GM18870 (cell line): Measurements from ENCODE around the gene IL26.

Source experiments
- ATAC-seq: cut with Tn5 transposase; IDR thresholded peaks from one replicate; pipeline ENCODE4 v1.9.1; 2021; ENCODE audit warnings: moderate library complexity; ENCODE audit not compliant: unreplicated experiment

The IL26 gene

GRCh38 chr12:68158432-68158831, 67.2 kb downstream of the IL26 start:
- no peak for ATAC-seq

DNA sequence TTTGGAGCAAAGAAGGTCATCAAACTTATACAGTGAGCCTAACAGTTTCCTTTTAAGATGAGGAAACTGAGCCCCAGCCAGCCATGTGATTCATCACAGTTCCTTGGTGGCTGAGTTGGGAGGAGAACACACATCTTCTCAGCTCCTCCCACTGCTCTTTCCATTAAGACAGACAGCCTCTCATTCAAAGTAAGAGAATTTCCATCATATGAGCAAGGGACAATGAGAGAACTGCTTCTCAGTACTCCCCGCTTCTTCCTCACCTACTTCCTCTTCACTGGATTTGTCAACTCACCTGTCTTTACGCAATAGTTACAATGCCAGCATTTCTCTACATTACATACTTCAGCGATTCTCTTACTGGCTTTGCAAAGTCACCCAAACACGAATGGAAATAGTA, 68.2 kb downstream of the IL26 start:
- no peak for ATAC-seq

DNA sequence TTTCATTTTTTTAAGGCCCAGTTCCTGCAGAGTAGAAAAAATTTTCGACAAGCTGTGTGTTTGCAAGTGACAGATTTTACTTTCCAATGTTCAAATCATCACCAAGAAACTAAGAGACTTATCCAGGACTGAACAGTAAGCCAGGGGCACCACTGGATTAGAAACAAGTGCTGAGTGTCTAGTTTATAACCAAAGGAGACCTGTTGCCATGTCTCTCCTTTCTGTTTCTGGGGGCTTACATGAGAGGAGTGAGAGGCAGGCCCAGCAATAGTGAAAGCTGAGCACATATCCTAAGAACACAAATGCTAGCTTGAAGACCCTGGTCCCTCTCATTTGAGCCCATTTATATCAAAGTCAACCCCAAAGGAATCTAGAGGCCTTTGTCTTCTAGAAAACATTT, 69.0 kb downstream of the IL26 start:
- no peak for ATAC-seq

DNA sequence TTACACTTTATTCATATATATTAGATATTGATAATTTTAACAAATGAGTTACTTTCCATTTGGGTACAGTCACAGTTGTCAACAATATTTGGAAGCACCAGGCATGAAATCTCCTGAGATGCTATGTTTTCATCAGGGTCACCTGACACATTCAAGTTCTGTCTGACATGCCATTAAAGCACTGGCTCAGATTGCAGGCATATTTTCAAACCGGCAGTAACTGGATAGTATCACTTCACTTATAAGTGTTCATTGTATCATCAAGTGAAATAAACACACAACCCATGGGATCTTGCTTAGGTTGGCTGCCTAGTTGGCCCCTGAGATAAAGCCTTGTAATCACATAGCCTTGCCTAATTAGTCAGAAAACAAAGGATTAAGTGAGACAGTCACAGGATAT, 70.8 kb downstream of the IL26 start:
- no peak for ATAC-seq
